ENCODE measurements around the gene MYO1C.

DNA sequence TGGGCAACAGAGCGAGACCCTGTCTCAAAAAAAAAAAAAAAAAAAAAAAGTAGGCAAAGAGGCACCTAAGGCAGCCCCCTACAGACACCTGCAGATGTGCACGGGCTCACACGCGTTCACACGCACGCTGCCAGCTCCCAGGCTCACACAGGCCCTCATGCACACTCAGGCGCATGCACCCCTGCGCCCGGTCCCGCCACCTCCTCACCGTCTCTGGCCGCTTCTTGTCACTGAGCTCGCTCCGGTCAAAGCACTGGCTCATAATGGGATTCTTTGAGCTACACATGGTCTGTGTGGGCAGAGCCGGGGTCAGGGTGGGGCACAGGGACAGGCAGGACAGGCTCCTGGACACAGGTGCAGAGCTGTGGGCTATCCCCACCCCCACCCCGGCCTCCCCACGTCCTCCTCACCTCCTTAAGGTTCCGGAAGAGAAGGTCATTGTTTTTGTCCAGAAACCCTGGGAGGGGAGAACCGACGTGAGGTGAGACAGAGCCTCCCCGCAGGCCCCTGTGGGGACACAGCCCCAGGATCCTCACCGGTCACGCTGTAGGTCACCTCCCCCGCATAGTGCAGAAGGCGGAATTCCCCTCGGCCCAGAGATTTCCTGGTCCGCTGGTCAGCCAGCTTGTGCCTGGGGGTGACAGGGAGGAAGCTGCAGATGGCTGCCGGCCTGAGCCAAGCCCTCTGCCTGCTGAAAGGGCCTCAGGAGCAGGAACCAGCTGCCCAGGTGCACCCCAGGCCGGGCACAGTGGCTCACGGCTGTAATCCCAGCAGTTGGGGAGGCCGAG lies 17.9 kb downstream of the MYO1C start:
- TF ChIP-seq, protein P1, sequence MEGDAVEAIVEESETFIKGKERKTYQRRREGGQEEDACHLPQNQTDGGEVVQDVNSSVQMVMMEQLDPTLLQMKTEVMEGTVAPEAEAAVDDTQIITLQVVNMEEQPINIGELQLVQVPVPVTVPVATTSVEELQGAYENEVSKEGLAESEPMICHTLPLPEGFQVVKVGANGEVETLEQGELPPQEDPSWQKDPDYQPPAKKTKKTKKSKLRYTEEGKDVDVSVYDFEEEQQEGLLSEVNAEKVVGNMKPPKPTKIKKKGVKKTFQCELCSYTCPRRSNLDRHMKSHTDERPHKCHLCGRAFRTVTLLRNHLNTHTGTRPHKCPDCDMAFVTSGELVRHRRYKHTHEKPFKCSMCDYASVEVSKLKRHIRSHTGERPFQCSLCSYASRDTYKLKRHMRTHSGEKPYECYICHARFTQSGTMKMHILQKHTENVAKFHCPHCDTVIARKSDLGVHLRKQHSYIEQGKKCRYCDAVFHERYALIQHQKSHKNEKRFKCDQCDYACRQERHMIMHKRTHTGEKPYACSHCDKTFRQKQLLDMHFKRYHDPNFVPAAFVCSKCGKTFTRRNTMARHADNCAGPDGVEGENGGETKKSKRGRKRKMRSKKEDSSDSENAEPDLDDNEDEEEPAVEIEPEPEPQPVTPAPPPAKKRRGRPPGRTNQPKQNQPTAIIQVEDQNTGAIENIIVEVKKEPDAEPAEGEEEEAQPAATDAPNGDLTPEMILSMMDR (IDR thresholded peaks at IDR 0.05): no peak
- TF ChIP-seq POLR2A (IDR thresholded peaks at IDR 0.05) (no peak), EP300 (IDR thresholded peaks at IDR 0.05) (no peak)
